Measurements from ENCODE around the gene RNF167.

Gene RNF167

DNA sequence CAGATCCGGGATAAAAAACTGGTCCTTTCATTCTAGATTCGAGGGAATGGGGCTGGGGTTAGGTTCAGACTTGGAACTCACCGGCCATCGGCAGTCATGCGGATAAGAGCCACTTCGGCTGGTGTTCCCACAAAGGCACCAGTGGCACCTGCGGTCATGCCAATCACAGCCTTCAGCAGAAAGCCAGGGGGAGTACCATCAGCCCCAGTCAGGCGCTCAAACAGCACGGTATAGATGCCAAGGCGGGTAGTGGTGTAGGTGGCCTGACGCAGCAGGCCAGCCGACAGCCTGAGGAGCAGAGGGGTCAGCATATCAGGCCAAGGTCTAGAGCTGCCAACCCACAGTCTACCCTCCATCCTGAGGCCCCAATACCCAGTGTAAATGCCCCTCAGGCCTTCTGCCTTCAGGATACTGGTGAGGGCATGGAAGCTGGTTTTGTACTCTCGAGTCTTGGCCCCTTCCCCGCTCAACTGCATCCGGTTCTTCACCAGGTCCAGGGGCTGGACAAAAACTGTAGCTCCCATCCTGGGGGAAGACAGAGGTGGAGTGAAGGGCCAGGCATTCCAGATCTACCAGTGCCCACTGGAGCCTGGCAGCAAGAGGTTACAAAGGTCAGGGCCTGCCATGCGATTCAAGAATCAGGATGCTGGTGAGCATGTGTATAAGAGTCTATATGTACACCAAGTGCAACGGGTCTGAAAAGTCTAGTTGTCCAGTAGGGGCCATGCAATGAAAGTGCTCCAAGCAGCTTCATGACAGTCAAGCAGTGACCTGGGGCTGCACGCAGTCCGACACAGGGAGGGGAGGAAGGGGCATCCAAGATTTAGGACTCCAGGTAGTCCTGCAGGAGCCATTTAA, 1.2 kb upstream of the RNF167 start:
- no peak for DNase-seq (ENCODE audit: low spot score)

DNA sequence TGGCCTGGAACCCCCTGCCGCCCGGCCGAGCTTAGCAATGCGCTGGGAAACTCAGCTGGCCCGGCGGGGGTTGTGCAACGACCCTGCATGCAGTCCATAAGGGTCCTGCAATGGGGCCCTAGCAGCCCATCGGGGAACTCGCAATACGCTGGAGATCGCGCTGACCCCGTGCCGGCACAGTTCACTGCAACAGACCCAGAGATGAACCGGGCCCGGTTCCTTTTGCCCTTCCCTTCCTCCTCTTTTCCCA, 597 bp upstream of the RNF167 start:
- no peak for DNase-seq (ENCODE audit: low spot score)

DNA sequence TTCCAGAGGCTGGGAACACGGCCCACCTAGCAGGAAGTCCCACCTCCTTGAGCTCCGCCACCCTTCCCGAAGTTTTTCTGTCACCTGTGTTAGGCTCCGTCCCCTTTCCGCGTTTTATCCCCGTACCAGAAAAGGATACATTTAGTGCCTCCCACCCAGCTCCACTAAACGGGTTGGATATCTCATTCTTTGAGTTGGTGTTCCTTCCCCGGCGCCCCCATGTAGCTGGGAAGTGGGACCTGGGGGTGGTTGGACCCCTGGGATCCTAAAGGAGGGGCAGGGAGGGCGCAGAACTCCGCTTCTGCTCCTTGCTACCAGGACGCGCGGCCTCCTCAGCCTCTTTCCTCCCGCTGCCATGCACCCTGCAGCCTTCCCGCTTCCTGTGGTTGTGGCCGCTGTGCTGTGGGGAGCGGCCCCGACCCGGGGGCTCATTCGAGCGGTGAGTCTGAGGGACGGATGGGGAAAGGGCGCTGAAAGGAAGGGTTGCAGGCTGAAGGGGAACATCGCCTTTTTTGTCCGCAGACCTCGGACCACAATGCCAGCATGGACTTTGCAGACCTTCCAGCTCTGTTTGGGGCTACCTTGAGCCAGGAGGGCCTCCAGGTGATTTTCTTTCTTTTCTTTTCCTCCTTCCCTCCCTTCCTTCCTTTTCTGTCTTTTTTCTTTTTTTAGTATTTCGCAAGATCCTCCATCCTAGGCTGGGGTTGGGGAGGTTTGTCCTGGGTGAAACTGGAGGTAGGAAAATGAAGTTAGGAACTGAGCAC, 669 bp downstream of the RNF167 start:
- no peak for DNase-seq (ENCODE audit: low spot score)

DNA sequence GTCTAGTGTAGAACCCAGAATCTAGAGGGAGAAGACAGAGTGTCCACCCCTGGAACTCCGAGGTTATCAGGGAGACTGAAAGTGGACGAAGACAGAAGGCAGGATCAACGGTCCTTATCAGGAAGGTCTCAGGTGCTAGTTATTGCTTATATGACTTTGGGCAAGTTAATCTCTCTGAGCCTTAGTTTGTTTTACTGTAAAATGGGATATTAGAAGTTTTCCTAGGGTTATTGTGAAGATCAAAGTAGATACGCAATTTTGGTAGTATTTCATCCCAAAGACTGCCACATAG, 1.2 kb downstream of the RNF167 start:
- peak; percentile 20 for DNase-seq (ENCODE audit: low spot score)

DNA sequence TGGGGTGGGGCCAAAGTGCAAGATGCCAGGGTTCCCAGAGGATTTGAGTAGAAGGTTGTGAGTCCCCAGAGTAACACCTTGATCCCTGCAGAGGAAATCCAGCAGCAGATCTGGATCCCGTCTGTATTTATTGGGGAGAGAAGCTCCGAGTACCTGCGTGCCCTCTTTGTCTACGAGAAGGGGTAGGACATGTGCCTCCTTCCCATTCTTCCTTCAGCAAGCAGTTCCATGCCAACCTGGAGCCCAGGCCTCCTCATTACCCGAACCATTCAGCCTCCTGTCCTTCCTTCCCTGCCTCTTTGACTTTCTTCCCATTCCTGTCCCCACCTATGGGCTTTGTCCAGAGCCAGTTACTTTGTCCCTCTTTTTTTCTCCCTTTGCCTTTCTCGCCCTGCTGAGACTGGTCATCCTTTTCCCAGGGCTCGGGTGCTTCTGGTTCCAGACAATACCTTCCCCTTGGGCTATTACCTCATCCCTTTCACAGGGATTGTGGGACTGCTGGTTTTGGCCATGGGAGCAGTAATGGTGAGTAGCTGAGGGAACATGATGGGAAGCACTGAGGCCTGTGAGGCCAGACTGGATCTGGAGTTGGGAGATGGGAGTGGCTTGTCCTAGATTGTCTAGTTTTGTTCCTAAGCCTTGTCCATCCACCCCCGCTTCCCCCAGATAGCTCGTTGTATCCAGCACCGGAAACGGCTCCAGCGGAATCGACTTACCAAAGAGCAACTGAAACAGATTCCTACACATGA, 2.9 kb downstream of the RNF167 start:
- DNase-seq (ENCODE audit: low spot score), result no peak

DNA sequence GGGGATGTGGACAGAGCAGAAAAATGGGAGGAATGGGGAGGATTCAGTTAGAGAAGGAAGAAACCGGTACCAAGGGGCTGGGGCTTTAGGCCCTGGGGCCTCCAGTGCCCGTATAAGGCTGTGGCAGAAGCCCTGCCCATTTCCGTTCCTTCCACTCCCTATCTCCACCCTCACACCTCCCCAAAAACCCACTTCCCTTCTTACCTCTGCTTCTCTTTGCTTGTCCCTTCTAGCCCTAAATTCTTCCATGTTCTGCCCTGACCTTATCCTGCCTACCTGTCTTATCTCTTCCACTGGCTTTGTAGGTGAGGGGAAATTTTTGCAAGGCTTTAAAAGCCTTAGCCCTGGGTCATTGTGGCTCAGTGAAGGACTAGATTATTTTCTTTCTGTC, 4.1 kb downstream of the RNF167 start:
- DNase-seq (ENCODE audit: low spot score), result no peak

DNA sequence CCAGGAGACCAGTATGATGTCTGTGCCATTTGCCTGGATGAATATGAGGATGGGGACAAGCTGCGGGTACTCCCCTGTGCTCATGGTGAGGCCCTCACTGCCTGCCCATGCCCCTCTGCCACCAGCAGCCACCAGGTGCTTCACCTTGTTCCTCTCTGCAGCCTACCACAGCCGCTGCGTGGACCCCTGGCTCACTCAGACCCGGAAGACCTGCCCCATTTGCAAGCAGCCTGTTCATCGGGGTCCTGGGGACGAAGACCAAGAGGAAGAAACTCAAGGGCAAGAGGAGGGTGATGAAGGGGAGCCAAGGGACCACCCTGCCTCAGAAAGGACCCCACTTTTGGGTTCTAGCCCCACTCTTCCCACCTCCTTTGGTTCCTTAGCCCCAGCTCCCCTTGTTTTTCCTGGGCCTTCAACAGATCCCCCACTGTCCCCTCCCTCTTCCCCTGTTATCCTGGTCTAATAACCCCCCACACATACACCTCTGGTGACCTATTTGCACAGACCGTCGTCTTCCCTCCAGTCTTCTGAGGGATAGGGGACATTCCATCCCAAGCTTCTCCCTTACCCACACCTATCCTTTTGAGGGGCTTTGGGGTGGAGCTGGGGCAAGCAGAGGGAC, 4.6 kb downstream of the RNF167 start:
- no peak for DNase-seq (ENCODE audit: low spot score)

DNA sequence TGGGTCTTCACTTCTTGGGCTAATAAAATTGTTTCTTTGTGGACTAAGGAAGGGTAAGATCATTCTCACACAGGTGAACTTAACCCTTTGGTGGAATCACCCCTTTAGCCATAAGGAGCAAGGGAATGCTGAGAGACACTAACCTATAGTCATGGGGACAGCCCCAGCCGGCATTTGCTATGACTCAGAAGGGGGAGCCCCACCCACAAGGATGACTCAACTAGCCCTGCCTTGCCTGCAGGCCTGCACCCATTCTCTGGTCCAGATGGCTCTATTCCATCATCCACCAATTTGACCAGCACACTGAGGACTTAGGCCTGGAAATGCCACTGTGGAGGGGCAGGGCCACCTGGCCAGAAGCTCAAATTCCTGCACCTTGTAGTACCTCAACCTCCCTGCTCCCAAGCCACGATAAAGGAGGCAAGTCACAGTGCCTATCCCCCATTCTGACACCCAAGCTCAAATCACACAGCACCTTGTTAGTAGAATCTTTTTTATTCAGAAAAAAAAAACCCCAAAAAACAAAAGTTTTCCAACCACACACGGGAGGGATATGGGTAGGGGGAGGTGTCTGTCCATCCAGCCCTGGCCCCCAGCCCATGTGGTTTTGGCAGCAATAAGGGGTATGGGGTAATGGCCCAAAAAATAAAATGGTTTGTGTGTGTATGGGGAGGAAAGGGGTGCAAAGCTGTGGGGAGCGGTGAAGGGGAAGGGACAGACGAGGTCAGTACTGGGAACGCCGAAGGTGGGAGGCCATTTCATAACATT, 5.3 kb downstream of the RNF167 start:
- DNase-seq (ENCODE audit: low spot score), result peak; percentile 91

DNA sequence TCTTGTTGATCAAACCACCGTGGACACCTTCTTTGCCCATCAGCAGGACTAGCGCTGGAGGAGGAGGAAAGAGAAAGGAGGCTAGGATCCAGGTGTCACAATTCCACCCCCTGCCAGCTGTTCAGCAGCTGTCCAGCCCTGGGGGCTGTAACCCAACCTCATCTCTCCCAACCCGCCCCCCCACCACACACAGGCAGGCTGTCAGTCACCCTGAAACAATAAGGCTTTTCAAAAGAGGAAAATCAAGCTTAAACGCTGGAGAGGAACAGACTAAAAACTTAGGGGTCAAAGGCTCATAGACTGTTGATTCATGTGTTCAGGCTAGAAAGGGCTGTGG, 5.8 kb downstream of the RNF167 start:
- DNase-seq (ENCODE audit: low spot score), result no peak

DNA sequence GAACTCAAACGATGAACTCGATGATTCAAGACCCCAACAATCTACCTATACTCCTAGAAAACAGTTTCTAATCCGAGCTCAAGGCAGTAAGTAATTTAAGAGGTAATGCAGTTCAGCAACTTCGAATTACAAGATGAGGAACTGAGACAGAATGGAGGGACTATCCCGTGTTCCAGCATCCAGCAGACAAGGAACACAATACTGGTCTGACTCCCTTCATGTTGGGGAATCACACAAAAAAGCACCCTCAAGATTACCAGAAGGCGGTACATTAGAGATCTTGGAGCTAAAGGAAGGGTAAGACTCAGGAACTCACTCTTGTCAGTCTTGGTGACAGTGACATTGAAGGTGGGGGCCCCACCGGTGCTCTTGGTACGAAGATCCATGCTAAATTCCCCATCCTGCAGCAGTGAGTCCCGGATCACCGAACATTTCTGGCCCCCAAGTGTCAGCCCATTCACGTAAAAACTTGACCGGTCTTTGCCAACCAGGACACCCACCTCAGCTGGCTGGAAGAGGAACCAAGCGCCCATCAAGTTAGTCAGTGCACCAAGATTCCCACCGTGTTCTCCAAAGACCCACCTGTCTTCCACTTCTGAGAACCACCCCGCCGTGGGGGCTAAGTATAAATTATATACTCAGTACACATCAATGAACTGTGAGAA, 6.4 kb downstream of the RNF167 start:
- no peak for DNase-seq (ENCODE audit: low spot score)

DNA sequence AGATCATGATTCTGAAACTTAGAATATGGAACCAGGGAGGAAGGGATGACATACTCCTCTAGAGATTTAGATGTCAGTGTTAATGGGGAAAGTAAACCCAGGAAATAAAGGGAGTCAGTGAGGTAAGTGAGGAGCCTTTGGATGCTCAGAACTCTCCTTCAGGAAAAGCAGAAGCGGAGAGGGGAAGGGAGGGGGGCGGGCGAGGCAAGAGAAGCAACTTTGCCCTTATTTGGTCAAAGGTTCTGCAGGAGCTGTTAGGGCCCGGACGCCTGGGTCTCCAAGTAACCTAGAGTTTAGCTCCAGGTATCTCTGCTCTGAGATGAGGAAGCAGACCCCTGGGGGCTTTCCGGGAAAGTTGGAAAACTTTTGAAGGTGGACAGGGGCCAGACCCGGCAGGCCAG, 6.9 kb downstream of the RNF167 start:
- DNase-seq (ENCODE audit: low spot score), result peak; percentile 27

DNA sequence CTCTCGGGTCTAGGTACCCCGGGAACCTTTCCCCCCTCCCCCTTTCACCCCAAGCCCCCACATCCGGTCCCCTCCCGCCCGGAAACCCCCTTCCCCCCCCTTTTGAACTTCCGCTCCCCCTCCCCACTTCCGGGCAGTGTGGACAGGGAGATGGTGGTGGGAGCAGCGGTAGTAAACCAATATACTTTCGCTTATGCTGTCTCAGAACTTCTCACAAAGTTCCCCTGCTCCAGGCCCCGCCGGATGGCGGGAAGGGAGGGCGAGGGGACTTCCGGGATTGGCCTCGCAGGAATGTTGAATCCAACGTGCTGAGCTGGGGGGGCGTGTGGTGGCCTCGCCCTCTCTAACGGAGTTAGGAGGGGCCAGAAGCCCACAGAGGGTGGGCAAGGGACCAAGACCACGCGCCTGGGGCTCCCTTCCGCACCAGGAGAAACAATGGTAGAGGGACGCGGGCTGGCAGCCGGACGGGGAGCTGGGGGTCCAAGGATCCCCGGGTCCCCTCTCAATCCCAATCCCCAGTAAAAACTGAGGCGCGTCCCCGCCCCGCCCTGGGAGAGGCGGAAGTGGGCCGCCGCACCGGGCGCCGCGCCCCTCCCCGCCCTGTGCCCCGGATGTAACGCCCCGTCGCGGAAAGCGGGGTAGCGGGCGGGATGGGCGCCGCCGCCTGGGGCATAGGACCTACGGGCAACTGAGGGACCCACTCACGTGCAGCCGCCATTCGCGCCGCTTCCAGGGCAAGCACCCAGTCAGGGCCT, 7.5 kb downstream of the RNF167 start:
- DNase-seq (ENCODE audit: low spot score), result peak; percentile 60

DNA sequence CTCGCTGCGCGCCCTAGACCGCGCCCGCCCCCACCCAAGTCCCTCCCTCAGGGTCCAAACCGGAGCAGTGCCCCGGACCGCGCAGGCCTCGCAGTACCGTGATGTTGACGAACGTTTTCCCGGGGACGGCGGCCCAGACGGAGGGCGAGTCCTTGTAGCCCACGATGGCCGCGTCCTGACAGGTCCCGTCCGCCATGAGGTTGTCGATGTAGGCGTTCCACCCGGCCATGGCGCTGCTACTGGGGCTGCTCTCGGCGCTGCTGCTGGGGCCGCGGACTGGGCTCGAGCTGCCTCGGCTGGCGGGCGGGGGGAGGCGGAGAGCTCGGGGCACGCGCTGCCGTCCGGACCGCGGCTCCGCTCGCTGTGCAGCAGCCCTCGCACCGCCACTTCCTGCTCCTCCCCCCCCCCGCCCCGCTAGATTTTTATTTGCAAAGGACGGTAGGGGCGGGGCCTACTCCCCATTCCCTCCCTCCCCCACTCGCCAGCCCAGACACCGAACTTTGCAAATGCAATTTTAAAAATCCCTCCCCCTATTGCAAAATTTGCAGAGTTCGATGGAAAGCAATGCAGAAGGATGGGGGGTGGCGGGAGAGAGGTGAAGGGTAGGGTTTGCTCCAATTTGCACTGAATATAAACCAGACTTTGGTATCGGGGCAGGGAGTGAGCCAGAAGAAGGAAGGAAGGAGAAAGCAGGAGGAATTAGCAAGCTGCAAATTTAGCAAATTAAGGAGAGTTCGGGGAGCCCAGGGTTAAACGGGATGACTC, 8.3 kb downstream of the RNF167 start, which contains the start of gene PFN1:
Gene PFN1 (minus strand): TSS at position 365 of the 765 bp plus-strand sequence. CDS start 136 bp downstream, at position 229.
- DNase-seq (ENCODE audit: low spot score), result peak; percentile 85

DNA sequence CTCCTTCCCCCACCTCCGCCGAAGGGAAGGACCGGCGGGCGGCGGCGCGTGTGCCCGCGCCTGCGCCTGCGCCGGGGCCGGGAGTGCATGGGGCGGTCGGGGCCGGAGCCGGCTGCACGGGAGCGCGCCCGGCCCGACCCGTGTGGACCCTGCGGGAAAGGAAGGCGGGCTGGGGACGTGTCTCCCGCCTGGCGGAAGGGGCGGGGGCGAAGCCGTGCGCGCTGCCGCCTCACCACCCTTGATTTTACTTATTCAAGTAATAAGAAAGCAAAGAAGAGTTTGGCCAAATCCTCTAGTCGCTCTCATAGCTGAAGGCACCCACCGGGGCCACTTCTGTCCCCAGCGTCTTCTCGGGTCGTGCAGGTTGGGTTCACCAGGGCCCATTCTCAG, 8.9 kb downstream of the RNF167 start:
- DNase-seq (ENCODE audit: low spot score), result peak; percentile 54

DNA sequence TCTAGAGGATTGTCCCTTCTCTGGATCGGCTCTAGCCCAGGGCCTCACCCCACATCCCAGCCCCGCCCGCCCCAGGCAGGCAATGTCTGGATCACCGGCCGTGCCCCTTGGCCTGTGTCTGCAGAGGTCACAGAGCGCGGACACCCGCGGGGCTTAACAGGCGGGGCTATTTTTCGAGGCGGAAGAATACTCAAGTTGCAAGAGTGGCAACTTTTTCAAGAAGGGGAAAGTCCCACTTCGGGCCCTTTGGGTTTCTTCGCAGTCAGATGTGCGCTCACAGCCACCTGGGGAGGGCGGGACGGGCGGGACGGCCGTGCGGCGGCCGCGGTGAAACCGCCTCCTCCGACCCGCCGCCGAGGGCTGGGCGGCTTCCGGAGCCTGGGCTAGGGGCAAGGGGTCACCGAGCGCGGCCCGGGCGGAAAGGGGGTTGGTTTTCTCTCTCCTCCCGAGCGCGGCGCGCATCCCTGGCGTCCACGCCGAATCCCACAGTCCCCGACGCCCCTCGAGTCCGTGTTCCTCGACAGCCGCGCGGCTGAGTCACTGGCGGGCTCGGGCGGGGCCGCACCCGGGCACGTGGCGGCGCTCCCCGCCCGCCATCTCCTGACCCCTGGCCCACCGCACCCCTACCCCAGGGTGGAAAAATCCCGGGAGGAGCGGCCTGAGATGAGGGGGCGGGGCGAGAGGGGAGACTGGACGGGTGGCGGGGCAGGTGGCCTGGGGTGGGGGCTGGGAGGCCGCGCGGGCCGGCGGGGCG, 9.4 kb downstream of the RNF167 start:
- peak; percentile 58 for DNase-seq (ENCODE audit: low spot score)

DNA sequence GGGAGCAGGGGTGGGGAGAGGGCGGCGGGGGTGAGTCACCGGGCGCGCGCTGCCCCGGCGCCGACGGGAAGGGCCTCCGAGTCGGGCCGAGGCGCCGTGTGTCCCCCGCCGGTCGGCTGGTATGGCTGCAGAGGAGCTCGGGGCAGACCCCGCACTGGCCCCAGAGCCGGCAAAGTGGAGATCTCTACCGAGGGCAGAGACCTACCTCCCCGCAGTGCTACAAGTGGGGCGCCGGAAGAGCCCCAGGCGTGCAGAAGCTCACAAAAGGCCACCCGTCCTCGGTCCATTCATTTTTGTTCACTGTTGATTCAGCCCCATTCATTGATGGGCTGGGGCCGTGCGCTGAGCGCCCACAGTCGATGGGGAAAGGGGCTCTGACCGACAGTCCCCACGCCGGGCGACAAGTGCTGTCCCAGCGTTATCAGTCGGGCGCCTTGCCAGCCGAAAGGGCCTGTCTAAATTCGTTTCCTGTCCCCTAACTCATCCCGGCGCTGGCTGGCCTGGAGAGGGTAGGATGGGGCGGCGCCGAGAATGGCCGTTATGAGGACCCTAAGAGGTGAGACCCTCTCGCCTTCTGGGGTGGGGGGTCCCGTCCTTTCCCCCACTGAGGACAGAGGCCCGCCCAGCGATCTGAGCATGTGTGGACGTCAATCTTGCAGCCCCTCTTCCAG, 10.1 kb downstream of the RNF167 start:
- DNase-seq (ENCODE audit: low spot score), result peak; percentile 52

DNA sequence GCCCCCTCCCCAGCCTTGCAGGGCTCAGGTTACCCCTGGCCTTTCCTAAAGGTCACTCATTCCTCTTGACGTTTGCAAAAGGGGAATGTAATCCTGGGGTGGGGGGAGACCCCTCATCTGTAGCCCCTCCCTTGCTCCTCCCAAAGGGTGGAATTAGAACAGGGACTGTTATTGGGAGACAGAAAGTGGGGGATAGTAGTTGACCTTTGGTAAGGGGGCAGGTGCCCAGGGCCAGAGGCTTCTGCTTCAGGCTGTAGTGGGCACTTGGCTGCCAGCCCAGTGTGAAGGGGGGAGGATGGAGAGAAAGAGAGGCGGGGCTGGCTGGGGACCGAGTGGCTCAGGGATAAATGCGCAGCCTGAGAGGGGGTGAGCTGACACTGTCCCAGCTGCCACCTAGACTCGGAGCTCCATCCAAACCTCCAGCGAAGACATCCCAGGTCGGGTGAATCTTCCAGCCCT, 10.7 kb downstream of the RNF167 start, which contains the start of gene ENO3:
Gene ENO3 (plus strand): TSS at position 374 of the 459 bp plus-strand sequence. CDS start 711 bp downstream, outside the sequence.
- no peak for DNase-seq (ENCODE audit: low spot score)

DNA sequence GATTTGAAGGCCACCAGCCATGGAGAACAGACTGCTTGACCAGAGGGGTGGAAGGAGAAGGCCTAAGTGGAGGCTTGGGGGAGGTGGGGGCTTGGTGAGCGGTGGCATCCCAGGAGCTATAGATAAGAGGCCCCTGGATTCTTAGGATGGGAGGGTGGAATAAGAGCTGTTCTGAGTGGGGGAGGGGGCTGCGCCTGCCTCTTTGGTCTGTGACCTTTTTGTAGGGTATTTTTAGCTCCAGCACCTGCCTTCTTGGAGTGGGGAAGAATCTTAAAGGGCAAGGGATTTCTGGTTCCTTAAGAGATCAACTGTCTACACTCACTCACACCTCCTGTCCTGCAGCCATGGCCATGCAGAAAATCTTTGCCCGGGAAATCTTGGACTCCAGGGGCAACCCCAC, 11.4 kb downstream of the RNF167 start:
- no peak for DNase-seq (ENCODE audit: low spot score)

All from hematopoietic multipotent progenitor cell treated with erythropoietin and hydrocortisone succinate and interleukin-3 and kit ligand, for 15 days (in vitro differentiated cells).